ENCODE data around the gene NDUFS5.
"Not testable (repeated sequence)": the region's sequence is repeated elsewhere in the genome, so short reads cannot be mapped to it uniquely, and the experiment has no call there.

- not testable (repeated sequence) for TF ChIP-seq EZH2 (IDR thresholded peaks at IDR 0.05; ENCODE audit: low read length); CTCF (optimal IDR thresholded peaks at IDR 0.05 in 1 of 3, IDR thresholded peaks at IDR 0.05 in 1 of 3, conservative IDR thresholded peaks at IDR 0.05 in 1 of 3; ENCODE audit: extremely low read depth in 1 of 3, insufficient read depth in 2 of 3, low read length in 3 of 3)
Observed at GRCh38 chr1:39068227-39068626, 42.1 kb downstream of the NDUFS5 start.
